ENCODE results near the gene PHAX. TPM values are rescaled to one million over a fixed set of nuclear protein-coding genes. Genes with fewer than 3 reads are reported as not detected.

PHAX gene
- total RNA-seq, 4 donors from 2014 or later, result 23.2 to 57.5 (median 45.8) TPM

GRCh38 chr5:126583761-126584160 is 17.0 kb upstream of the PHAX start:
- Histone ChIP-seq H3K4me3 (no peak overlapping the region), H3K4me1 (peaks cover 0 to 7% (median 0%) of the 10 kb centered on the region in 4 donors), H3K9me3 (no peaks in the 10 kb centered on the region), H3K27me3 (no peaks in the 10 kb centered on the region), H3K36me3 (peaks cover 0 to 91% (median 2%) of the 10 kb centered on the region in 3 donors), H3K27ac (no peak overlapping the region)
- WGBS, 2 donors, result 77 to 80% methylated on average over 3 of the region's 3 CpGs
- no peak for DNase-seq (ENCODE audit: low spot score in 2 of 2)
- TF ChIP-seq EP300 (IDR thresholded peaks at IDR 0.05) (no peak), CTCF (IDR thresholded peaks at IDR 0.05) (no peak), POLR2A (IDR thresholded peaks at IDR 0.05) (no peak)

DNA sequence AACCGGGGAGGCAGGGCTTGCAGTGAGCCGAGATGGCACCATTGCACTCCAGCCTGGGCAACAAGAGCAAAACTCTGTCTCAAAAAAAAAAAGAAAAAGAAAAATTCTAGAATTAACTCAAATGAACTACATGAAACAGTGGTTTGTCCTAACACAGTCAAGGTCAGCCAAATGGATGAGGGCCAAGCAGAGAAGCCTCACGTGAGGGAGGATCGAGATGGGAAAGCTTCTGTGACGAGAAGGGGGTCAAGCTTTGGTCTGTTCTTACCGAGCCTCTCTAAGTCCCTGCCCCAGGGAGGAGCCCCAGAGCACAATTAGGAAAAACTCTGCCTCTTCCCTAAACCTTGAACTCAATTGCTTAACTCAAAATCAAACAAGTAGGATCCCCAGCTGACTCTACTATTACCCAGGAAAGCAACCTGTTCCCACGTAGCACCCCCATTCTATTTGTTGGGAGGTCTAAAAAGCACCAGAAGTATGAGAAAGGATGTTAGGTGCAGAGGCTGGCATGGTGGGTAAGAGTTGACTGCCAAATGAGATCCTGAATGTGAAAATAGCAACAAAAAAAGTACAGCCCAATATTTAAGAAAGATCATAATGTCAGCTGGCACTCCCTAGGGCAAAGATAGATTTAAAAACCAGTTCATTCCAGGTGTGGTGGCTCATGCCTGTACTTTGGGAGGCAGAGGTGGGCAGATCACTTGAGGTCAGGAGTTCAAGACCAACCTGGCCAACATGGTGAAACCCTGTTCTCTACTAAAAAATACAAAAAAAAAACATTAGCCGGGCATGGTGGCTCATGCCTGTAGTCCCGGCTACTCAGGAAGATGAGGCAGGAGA is 13.0 kb upstream of the PHAX start:
- H3K27ac ChIP-seq, result no peak overlapping the region
- H3K27me3 ChIP-seq, result no peaks in the 10 kb centered on the region
- no peak overlapping the region for H3K4me3 ChIP-seq
- H3K36me3 ChIP-seq, result peaks cover 0 to 87% (median 3%) of the 10 kb centered on the region in 3 donors
- 61 to 64% methylated on average over 9 of the region's 9 CpGs for WGBS, 2 donors
- TF ChIP-seq CTCF (IDR thresholded peaks at IDR 0.05), result no peak
- no peak for TF ChIP-seq POLR2A (IDR thresholded peaks at IDR 0.05)
- TF ChIP-seq EP300 (IDR thresholded peaks at IDR 0.05), result no peak
- DNase-seq (ENCODE audit: low spot score in 2 of 2), result no peak
- no peaks in the 10 kb centered on the region for H3K9me3 ChIP-seq
- peaks cover 0 to 8% (median 0%) of the 10 kb centered on the region in 4 donors for H3K4me1 ChIP-seq

DNA sequence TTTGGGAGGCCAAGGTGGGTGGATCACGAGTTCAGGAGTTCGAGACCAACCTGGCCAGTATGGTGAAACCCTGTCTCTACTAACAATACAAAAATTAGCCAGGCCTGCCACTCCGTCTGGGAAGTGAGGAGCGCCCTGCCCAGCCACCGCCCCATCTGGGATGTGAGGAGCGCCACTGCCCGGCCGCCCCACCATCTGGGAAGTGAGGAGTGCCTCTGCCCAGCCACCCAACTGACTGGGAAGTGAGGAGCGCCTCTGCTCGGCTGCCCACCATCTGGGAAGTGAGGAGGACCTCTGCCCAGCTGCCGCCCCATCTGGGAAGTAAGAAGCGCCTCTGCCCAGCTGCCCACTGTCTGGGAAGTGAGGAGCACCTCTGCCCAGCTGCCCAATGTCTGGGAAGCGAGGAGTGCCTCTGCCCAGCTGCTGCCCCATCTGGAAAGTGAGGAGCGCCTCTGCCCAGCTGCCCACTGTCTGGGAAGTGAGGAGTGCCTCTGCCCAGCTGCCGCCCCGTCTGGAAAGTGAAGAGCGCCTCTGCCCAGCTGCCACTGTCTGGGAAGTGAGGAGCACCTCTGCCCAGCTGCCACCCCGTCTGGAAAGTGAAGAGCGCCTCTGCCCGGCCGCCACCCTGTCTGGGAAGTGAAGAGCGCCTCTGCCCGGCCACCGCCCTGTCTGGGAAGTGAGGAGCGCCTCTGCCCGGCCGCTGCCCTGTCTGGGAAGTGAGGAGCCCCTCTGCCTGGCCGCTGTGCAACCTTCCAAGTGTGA is 11.0 kb upstream of the PHAX start:
- peaks cover 0 to 24% (median 8%) of the 10 kb centered on the region in 4 donors for H3K4me1 ChIP-seq
- H3K27me3 ChIP-seq, result no peaks in the 10 kb centered on the region
- H3K27ac ChIP-seq, result no peak overlapping the region
- 90 to 95% methylated on average over 24 to 27 of the region's 28 CpGs for WGBS, 2 donors
- TF ChIP-seq CTCF (IDR thresholded peaks at IDR 0.05) (no peak), EP300 (IDR thresholded peaks at IDR 0.05) (no peak), POLR2A (IDR thresholded peaks at IDR 0.05) (no peak)
- no peaks in the 10 kb centered on the region for H3K9me3 ChIP-seq
- peaks cover 0 to 68% (median 3%) of the 10 kb centered on the region in 3 donors for H3K36me3 ChIP-seq
- no peak for DNase-seq (ENCODE audit: low spot score in 2 of 2)
- H3K4me3 ChIP-seq, result no peak overlapping the region

- no peak for TF ChIP-seq POLR2A (IDR thresholded peaks at IDR 0.05)
- no peak for TF ChIP-seq CTCF (IDR thresholded peaks at IDR 0.05)
- TF ChIP-seq EP300 (IDR thresholded peaks at IDR 0.05), result no peak
- 88 to 91% methylated on average over 1 of the region's 1 CpG for WGBS, 2 donors
- no peak overlapping the region for H3K4me3 ChIP-seq
- DNase-seq (ENCODE audit: low spot score in 2 of 2), result no peak
- H3K4me1 ChIP-seq, result peaks cover 0 to 24% (median 8%) of the 10 kb centered on the region in 4 donors
- H3K27ac ChIP-seq, result no peak overlapping the region
- H3K27me3 ChIP-seq, result no peaks in the 10 kb centered on the region
- no peaks in the 10 kb centered on the region for H3K9me3 ChIP-seq
- H3K36me3 ChIP-seq, result peaks cover 0 to 56% (median 3%) of the 10 kb centered on the region in 3 donors
Observed at GRCh38 chr5:126591549-126591948, 9.2 kb upstream of the PHAX start.
